GM18858 (cell line): ENCODE measurements around the gene RARG.

ENCODE experiments used
- ATAC-seq: cut with Tn5 transposase; IDR thresholded peaks from one replicate; pipeline ENCODE4 v1.9.1; 2021; ENCODE audit not compliant: unreplicated experiment

RARG gene

DNA sequence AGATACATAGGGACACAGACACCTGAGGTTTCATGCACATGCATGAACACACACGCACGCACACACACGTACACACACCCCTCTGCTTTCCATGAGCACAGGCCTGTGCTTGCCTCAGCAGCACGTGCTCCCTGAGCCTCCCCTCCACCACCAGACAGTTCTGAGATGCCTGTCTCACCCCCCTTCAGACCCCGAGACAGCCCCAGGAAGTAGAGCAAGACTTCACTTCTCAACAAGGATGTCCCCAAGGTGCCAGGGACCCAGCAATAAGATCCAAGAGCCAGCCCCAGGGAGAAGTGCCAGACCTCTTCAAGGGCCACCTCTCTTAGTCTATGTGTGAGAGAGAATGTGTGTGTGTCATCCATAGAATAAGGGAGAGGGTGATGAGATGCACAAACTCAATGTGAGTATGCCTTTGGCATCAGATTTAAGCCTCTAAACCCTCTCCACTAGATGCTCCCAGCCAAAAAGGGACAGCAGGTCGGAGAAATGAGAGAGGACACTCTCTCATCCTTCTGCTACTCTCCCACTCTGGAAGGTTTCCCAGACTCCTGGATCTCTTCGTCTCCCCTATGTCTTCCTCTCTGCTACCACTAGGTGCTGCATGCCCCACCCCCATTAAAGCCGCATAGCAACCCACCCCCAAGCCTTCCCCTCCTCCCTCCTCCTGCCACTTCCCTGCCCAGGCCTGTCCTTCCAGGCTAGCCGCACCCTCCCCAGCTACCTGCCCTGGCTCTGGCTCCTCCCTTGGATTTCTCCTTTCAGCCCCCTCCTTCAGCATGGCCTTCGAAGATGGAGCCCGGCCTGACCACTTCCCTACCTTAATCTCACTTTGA, 7.7 kb downstream of the RARG start:
- no peak for ATAC-seq

GRCh38 chr12:53223389-53224060, 8.5 kb downstream of the RARG start:
- no peak for ATAC-seq

GRCh38 chr12:53222806-53223261, 9.2 kb downstream of the RARG start:
- no peak for ATAC-seq

DNA sequence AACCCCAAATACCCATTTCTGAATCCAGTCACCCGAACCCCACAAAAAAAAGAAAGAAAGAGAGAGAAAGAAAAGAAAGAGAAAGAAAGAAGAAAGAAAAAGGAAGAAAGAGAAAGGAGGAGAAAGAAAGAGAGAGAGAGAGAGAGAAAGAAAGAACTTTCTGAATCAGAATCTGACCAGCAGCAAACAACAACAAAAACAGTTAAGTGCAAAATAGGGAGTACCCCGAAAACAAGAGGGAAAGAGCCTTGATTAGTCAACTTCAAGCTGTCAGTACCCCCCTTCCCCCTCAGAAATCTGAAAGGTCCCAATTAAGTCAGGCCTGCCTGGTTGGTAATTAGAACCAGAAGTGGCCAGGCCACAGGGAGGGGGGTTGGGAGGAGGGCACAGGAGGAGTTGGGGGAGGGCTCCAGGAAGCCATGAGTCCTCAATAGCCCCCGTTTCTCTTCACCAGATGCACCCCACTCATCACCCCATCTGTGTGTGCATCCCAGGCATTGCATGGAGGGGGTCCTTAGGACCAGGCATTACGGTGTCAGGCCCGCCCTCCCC, 9.8 kb downstream of the RARG start:
- no peak for ATAC-seq

GRCh38 chr12:53221203-53222080, 10.6 kb downstream of the RARG start:
- ATAC-seq: no peak

GRCh38 chr12:53220694-53221202, 11.3 kb downstream of the RARG start:
- peak; percentile 38 for ATAC-seq

DNA sequence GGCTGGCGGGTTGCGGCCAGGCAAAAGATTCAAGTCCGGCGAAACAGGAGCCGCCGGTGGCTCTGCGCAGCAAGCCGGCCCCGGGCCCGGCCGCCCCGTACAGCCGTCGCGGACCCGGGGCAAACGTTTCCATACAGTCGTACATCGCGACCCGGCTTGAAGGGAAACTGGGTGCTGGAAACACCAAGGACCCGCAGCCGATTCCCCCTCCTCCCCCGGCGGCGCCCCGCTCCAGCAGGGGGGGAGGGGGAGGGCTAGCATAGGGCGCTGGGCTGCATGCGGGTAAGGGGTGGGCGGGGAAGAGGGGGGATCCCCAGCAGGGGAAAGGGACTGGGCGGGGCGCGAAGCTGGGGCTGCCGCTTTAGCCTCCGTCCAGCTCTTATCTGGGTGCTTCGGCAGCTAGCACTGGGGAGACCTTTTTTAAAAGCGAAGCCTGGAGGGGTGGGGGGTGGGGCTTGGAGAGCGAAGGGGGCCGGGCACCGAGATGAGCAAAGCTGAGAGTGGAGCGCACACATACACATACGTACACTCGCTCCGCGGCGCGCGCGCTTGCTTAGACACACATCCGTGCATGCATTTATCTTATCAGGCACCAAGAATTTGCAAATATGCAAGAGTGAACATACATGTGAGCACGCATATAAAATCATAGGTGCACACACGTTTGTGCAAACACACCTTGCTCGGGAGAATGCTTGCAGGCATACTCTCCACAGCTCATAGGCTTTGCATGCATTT, 11.9 kb downstream of the RARG start:
- ATAC-seq: peak; percentile 20

DNA sequence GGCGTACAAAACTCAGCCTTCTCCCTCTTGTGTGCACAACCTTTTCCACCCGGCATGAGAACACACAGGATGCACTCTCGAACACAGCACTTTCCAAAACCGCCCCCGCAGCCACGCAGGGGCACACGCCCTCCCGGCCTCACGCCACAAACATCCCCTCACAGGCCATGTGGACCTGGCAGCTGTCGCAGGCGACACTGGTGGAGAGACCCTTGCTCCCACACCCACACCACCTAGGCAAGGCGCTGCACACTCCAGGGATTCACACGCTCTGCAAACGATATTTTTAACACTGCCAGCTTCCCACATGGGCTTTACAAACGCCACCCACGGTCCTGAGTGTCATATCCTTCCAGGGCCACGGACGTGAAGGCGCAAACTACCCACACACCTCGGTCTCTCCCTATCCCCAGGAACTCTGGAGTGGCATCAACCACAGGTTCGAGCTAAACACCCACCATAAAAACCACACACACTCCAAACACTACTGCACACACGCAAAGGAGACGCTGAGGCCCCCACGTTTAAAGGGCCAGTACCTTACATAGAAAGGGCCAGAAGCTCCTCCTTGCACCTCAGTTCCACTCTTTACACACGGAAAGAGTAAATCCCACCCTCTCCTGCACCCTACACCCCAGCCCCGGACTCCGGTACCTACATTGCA, 12.6 kb downstream of the RARG start:
- ATAC-seq: no peak

GRCh38 chr12:53218551-53219291, 13.3 kb downstream of the RARG start:
- ATAC-seq: no peak

DNA sequence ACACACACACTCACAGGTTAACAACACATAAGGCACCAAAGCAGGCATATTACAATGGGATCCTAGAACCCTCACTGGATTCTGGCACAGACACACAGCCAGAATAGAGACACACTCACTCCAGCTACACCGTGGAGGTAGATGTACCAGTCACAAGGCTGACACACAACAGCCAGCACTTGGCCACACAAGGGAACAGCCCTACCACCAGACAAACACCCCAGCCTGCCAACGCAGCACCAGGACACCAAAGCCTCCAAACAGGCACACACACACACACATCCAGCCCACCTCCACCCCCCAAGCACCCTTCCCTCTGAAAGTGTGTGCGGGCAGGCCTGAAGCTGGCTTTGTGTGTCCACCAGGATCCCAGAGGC, 14.1 kb downstream of the RARG start:
- no peak for ATAC-seq

- no peak for ATAC-seq
Measured at GRCh38 chr12:53217051-53217930, 14.7 kb downstream of the RARG start.

DNA sequence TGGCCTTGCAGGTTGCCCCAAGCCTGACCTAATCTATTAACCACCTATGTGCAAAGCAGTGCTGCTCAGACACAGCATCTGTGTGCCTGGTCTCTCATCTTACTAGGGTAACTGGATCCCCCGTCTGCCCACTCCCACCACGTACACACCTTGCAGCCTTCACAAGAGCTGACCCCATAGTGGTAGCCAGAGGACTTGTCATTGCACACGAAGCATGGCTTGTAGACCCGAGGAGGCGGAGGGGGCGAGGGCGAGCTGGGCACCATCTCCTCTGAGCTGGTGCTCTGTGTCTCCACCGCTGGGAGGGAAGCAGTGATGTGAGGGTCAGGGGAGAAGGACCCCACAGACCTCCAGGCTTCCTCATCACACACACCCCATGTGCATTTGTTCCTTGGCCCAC, 16.5 kb downstream of the RARG start:
- ATAC-seq: no peak

GRCh38 chr12:53214687-53215455, 17.1 kb downstream of the RARG start:
- ATAC-seq: no peak

- ATAC-seq: no peak
Measured at GRCh38 chr12:53214221-53214620, 17.8 kb downstream of the RARG start.

DNA sequence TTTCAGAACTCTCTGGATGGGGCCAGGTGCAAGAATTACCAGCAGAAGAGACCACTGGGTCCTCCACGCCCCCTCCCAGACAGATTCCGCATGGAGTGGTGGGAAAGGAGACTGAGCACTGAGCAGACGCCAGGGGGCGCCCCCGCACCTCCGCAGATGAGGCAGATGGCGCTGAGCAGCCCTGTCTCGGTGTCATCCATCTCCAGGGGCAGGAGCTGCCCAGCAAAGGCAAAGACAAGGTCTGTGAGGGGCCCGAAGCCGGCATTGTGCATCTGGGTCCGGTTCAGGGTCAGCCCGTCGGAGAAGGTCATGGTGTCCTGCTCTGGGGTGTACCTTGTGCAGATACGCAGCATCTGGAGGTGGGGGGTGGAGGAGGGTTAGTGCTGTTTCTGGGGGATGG, 18.7 kb downstream of the RARG start:
- ATAC-seq: no peak

GRCh38 chr12:53212931-53213330, 19.1 kb downstream of the RARG start:
- ATAC-seq: no peak
